BJ (cell line): ENCODE results near the gene NFKB1. TPM values are rescaled to one million over a fixed set of nuclear protein-coding genes. Genes with fewer than 3 reads are reported as not detected.

ENCODE experiments used
- CTCF ChIA-PET: fragments of 350-600 bp; formaldehyde crosslinking; extraction: SDS; loops from one replicate; lab custom pipeline; 2021; ENCODE audit warnings: antibody characterized with exemption, inconsistent platforms; lab: Yijun Ruan, JAX
- POLR2A ChIA-PET: fragments of 300-600 bp; sonication (Branson Sonifier 250); formaldehyde crosslinking; extraction: SDS; loops from one replicate; lab custom pipeline; 2021; ENCODE audit warnings: antibody characterized with exemption; lab: Charles Lee
- DNase-seq: peaks from one replicate; pipeline ENCODE4 v3.0.0-alpha.2; 2011; ENCODE audit warnings: low read depth
- H3K27me3 ChIP-seq: 2 replicates; pipeline ENCODE4 v1.6.0; 2011; ENCODE audit warnings: low read length; ENCODE audit not compliant: control insufficient read depth, insufficient read depth
- H3K36me3 ChIP-seq: 2 replicates; pipeline ENCODE4 v1.5.1; 2011; ENCODE audit warnings: low read length; ENCODE audit not compliant: control insufficient read depth, insufficient read depth
- H3K4me3 ChIP-seq: 2 replicates; pipeline ENCODE4 v1.5.1; 2011; ENCODE audit warnings: low read depth, mild to moderate bottlenecking, control low read depth, low read length
- polyA minus RNA-seq: library from RNA; depleted of rRNA, polyadenylated mRNA; stranded (reverse); fragments of >200 nt; gene quantifications from 2 replicates; pipeline ENCODE4 v1.2.3, GENCODE V29; 2011; rRNA and poly(A)+ RNA removed
- polyA plus RNA-seq: library from polyadenylated mRNA; depleted of rRNA; stranded (reverse); fragments of >200 nt; gene quantifications from 2 replicates; pipeline ENCODE4 v1.2.3, GENCODE V29; 2011; rRNA removed
- TF ChIP-seq, protein P1 (sequence below): IDR thresholded peaks from 2 replicates; pipeline ENCODE4 v1.5.1; 2011; ENCODE audit warnings: low read depth, mild to moderate bottlenecking, control low read depth, inconsistent platforms, low read length, moderate library complexity; ENCODE audit not compliant: insufficient read depth

The NFKB1 gene, protein sequence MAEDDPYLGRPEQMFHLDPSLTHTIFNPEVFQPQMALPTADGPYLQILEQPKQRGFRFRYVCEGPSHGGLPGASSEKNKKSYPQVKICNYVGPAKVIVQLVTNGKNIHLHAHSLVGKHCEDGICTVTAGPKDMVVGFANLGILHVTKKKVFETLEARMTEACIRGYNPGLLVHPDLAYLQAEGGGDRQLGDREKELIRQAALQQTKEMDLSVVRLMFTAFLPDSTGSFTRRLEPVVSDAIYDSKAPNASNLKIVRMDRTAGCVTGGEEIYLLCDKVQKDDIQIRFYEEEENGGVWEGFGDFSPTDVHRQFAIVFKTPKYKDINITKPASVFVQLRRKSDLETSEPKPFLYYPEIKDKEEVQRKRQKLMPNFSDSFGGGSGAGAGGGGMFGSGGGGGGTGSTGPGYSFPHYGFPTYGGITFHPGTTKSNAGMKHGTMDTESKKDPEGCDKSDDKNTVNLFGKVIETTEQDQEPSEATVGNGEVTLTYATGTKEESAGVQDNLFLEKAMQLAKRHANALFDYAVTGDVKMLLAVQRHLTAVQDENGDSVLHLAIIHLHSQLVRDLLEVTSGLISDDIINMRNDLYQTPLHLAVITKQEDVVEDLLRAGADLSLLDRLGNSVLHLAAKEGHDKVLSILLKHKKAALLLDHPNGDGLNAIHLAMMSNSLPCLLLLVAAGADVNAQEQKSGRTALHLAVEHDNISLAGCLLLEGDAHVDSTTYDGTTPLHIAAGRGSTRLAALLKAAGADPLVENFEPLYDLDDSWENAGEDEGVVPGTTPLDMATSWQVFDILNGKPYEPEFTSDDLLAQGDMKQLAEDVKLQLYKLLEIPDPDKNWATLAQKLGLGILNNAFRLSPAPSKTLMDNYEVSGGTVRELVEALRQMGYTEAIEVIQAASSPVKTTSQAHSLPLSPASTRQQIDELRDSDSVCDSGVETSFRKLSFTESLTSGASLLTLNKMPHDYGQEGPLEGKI
- polyA plus RNA-seq = 14.9 and 16.6 TPM in 2 replicates
- 23.4 and 28.3 TPM in 2 replicates for polyA minus RNA-seq

GRCh38 chr4:102500696-102501446, at the start of gene NFKB1:
TSS of gene NFKB1 (plus strand) at chr4:102501359. CDS start at chr4:102525519, 24,160 bp downstream.
- POLR2A ChIA-PET = no interaction called here
- Histone ChIP-seq H3K4me3 (peak within 1 kb of the TSS; percentile 85), H3K36me3 (no peaks in the 10 kb centered on the region), H3K27me3 (no peaks in the 10 kb centered on the region)
- TF ChIP-seq, protein P1, sequence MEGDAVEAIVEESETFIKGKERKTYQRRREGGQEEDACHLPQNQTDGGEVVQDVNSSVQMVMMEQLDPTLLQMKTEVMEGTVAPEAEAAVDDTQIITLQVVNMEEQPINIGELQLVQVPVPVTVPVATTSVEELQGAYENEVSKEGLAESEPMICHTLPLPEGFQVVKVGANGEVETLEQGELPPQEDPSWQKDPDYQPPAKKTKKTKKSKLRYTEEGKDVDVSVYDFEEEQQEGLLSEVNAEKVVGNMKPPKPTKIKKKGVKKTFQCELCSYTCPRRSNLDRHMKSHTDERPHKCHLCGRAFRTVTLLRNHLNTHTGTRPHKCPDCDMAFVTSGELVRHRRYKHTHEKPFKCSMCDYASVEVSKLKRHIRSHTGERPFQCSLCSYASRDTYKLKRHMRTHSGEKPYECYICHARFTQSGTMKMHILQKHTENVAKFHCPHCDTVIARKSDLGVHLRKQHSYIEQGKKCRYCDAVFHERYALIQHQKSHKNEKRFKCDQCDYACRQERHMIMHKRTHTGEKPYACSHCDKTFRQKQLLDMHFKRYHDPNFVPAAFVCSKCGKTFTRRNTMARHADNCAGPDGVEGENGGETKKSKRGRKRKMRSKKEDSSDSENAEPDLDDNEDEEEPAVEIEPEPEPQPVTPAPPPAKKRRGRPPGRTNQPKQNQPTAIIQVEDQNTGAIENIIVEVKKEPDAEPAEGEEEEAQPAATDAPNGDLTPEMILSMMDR = no peak
- CTCF ChIA-PET = interaction anchor here (0.9 to 1.2 kb wide), 3 partner anchors 10 to 53 kb away, joined by 3 to 4 read pairs (median 3); no protein-coding TSS in a partner anchor
- peak; percentile 8 for DNase-seq

DNA sequence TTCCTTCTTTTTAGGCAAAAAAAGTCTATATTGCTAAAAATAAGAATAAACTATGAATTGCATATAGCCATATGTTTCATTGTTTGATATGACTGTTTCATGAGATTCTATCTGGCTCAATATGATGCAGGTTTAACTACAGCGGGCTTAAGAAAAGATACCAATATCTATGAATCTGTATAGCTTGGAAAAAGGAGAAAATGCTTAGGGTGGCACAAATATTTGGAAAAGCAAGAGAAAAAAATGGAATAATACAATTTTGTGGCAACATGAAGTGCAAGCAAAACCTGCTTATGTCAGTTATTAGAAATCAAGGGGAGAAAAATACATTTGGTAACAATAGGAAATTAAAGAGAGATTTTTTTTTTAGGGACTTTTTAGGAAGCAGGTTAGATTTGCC, 48.3 kb upstream of the NFKB1 start:
- TF ChIP-seq, protein P1 = no peak
- H3K4me3 ChIP-seq = no peak overlapping the region
- ChIA-PET POLR2A (no interaction called here), CTCF (interaction anchor here (0.7 kb wide), 1 partner anchor 854 kb away, joined by 3 read pairs; no protein-coding TSS in a partner anchor)
- H3K36me3 ChIP-seq = no peaks in the 10 kb centered on the region
- no peaks in the 10 kb centered on the region for H3K27me3 ChIP-seq
- no peak for DNase-seq

GRCh38 chr4:102453827-102454226, 47.3 kb upstream of the NFKB1 start:
- Histone ChIP-seq H3K4me3 (no peak overlapping the region), H3K36me3 (no peaks in the 10 kb centered on the region), H3K27me3 (no peaks in the 10 kb centered on the region)
- ChIA-PET CTCF (interaction anchor here (1.0 kb wide), 1 partner anchor 556 kb away, joined by 4 read pairs; no protein-coding TSS in a partner anchor), POLR2A (no interaction called here)
- TF ChIP-seq, protein P1 = no peak
- DNase-seq = no peak

DNA sequence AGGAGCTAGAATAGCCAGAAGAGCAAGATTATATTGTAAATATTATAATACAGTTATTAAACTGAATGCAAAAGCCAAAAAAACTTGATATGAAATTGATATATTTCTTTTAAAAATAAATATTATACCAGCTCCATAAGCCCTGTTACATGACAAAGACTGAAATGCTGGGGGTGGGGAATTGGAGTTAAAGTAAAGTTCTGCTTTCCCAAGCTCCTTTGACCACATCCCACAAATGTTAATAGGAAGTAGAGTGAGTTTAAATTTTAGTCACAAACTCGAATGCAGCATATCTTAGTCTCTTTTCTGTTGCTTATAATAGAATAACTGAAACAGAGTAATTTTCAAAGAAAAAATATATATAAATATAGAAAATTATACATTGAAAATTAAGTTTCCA, 46.9 kb upstream of the NFKB1 start:
- POLR2A ChIA-PET = no interaction called here
- TF ChIP-seq, protein P1 = no peak
- H3K4me3 ChIP-seq = no peak overlapping the region
- H3K36me3 ChIP-seq = no peaks in the 10 kb centered on the region
- CTCF ChIA-PET = interaction anchor here (1.0 kb wide), 1 partner anchor 555 kb away, joined by 4 read pairs; no protein-coding TSS in a partner anchor
- no peak for DNase-seq
- H3K27me3 ChIP-seq = no peaks in the 10 kb centered on the region
